Omental fat pad (tissue), 4 donors: ENCODE data around the gene C19orf38. TPM values are rescaled to one million over a fixed set of nuclear protein-coding genes. Genes with fewer than 3 reads are reported as not detected.
"Not testable (repeated sequence)": the region's sequence is repeated elsewhere in the genome, so short reads cannot be mapped to it uniquely, and the experiment has no call there.

Source experiments
- ATAC-seq: fragments of 150-250 bp; one replicate; pipeline ENCODE4 v1.9.1; 2016; ENCODE audit warnings: mild to moderate bottlenecking, moderate library complexity; ENCODE audit not compliant: low FRiP score
- DNase-seq: peaks from one replicate; pipeline ENCODE4 v3.0.0-alpha.2; 2019; ENCODE audit warnings: low spot score
- total RNA-seq, 4 donors: library from RNA; depleted of rRNA; stranded (reverse); fragments of >200 nt; gene quantifications; one replicate each; pipeline ENCODE4 v1.1.0, GENCODE V29; 2016
- TF ChIP-seq, protein P1 (sequence below), 3 donors: fragments of 450-650 bp; IDR thresholded peaks; one replicate each; pipeline ENCODE4 v1.5.1; 2016 to 2017; ENCODE audit warnings: antibody characterized with exemption in 3 of 3, mild to moderate bottlenecking in 3 of 3, moderate library complexity in 2 of 3

C19orf38 gene
- total RNA-seq, 4 donors from 2014 or later: 1.0 to 7.9 (median 4.9) TPM

DNA sequence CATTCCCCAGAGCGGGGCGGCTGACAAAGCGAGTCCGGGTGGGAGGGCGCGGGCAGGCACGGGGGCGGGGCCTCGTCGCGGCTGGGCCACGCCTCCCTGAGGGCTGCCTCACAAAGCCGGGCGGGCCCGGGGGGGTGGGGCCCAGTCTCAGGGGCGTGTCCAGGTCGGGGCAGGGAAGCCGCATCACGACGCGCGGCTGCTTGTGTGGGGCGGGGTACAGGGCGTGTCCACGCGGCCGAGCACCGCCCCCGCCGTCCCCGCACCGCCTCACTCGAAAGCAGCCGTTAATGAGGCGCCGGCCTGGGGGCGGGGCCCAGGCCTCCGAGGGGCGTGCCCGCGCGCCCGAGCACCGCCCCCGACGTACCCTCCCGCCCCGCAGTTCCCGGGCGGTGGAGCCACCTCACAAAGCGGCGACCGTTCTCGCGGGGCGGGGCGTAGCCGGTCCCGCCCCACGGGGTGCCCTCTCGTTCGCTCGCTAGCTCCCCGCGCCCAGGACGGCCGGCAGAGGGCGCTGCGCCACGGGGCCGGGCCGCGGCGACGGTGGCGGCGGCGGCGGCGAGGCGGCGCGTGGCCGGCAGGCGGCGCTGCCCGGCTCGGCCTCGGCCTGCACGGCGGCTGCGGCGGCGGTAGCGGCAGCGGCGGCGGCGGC lies 22.9 kb downstream of the C19orf38 start, which contains the start of gene CARM1:
Gene CARM1 (plus strand): TSS at position 599 of the 649 bp plus-strand sequence. CDS start 150 bp downstream, outside the sequence.
- peak; percentile 95 for DNase-seq
- peak; percentile 96 for ATAC-seq
- TF ChIP-seq, protein P1, sequence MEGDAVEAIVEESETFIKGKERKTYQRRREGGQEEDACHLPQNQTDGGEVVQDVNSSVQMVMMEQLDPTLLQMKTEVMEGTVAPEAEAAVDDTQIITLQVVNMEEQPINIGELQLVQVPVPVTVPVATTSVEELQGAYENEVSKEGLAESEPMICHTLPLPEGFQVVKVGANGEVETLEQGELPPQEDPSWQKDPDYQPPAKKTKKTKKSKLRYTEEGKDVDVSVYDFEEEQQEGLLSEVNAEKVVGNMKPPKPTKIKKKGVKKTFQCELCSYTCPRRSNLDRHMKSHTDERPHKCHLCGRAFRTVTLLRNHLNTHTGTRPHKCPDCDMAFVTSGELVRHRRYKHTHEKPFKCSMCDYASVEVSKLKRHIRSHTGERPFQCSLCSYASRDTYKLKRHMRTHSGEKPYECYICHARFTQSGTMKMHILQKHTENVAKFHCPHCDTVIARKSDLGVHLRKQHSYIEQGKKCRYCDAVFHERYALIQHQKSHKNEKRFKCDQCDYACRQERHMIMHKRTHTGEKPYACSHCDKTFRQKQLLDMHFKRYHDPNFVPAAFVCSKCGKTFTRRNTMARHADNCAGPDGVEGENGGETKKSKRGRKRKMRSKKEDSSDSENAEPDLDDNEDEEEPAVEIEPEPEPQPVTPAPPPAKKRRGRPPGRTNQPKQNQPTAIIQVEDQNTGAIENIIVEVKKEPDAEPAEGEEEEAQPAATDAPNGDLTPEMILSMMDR (IDR thresholded peaks at IDR 0.05): peak in 2 of 3 donors; percentile 59 to 70

DNA sequence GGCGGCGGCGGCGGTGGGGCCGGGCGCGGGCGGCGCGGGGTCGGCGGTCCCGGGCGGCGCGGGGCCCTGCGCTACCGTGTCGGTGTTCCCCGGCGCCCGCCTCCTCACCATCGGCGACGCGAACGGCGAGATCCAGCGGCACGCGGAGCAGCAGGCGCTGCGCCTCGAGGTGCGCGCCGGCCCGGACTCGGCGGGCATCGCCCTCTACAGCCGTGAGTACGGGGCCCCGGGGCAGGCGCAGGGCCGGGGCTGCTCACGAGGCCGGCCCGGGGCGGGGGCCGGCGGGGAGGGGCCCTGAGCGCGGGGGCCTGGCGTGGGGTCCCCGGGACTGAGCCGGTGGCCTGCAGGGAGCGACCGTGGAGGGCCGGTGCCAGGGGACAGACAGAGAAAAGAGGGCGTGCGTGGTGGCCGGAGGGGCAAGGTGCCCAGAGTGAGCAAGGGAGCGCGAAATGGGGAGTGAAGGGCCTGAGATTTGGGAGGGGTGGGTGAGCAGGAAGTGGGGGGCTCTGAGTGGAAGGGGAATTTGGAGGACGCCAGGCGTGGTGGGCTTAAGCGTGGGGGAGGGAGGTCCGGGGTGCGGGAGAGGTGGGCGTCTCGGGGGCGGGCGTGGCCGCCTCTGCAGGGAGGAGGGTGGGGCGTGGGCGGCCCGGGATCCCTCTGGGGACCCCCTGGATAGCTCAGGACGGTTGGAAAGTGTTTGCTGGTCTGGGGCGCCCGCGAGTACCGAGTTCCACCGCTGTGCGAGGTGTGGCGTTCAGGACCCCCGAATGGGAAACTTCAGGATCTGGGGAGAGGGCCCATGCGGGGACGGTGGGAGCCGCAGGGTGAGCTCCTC lies 23.7 kb downstream of the C19orf38 start:
- TF ChIP-seq, protein P1 (IDR thresholded peaks at IDR 0.05): no peak
- ATAC-seq (peak; percentile 4), DNase-seq (no peak)

DNA sequence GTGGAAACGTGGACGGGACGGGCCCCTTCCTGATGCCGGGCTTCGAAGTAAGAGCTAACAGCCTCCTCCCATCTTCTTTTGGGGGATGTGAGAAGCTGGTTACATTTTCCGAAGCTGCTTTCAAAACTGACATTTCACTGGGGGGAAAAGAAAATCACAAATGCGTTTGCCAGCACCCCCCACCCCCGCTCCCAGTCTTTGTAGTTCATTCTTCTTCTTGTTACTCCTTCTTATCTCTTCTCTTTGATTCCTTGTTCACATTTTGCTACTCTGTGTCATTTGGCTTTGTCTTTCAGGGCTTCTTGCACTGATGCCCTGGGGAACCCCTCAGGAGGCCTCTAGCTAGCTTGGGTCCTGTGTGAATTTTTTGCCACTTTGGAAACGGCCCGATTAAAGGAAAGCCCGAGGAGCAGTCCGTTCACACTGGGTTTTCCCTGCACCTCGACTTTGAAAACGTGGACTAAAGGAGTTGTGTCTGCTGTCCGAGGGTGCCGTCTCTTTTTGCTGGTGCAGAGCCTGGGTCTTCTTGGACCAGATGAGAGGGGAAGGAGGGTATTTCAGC lies 24.4 kb downstream of the C19orf38 start:
- no peak for ATAC-seq
- no peak for DNase-seq

DNA sequence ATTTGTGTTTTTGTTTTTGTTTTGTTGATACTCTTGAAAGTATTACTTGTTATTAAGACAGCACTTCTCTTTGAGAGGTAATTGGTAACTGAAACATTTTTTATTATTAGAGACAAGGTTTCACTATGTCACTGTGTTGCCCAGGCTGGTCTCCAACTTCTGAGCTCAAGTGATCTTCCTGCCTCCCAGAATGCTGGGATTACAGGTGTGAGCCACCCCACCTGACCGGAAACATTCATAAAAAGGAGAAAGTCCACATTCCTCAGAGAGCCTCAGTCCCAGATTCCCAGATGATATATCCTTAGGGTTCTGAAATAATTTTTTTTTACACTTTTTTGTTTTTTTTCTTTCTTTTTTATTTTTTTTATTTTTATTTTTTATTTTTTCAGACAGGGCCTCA lies 25.8 kb downstream of the C19orf38 start:
- TF ChIP-seq, protein P1 (IDR thresholded peaks at IDR 0.05): no peak
- no peak for ATAC-seq
- no peak for DNase-seq

More for the DNA sequence above, 24.4 kb downstream of the C19orf38 start:
- TF ChIP-seq, protein P1 (IDR thresholded peaks at IDR 0.05): no peak

DNA sequence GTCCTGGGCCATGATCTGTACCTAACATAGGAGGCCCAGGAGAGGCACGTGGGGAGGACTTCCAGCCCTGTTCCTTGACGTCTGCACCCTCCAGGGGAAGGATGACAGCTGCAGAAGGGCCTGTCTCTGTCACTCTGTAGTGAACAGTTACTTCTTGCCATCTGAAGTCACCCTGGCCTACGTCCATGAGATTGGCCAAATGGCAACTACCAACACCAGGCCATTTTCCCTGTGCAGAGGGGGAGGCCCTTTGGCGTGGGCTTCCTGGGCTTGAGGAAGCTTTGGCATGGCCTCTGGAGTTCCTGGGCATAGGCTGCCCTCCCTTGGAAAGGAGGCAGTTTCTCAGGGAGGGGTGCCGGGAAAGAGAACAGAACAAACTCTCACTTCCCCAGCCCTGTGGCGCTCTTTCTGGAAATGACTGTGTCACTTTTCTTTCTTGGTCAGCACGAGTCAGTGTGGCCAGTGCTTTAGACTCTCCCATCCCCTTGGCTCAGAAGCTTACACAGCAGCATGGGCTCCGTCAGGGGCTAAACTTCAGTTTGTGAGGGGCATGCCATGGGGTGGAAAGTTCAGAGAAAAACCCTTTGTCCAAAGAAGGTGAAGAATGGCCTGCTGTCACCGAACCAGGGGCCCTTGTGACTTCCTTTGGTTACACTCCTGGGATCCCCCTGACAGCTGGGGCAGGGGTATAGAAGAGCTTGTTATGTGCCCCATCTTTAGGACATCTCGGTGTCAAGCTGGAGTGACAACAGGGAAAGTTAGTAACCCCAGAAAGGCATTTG lies 28.4 kb downstream of the C19orf38 start:
- TF ChIP-seq, protein P1 (IDR thresholded peaks at IDR 0.05): no peak
- ATAC-seq (no peak), DNase-seq (no peak)

DNA sequence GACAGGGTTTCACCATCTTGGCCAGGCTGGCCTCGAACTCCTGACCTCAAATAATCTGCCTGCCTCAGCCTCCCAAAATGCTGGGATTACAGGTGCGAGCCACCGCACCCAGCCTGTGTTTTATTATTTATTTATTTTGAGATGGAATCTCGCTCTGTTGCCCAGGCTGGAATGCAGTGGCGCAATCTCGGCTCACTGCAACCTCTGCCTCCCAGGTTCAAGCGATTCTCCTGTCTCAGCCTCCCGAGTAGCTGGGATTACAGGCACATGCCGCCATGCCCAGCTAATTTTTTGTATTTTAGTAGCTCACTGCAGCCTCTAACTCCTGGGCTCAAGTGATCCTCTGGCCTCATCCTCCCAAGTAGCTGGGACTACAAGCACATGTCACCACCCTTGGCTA lies 29.4 kb downstream of the C19orf38 start:
- not testable (repeated sequence) for ATAC-seq, DNase-seq

DNA sequence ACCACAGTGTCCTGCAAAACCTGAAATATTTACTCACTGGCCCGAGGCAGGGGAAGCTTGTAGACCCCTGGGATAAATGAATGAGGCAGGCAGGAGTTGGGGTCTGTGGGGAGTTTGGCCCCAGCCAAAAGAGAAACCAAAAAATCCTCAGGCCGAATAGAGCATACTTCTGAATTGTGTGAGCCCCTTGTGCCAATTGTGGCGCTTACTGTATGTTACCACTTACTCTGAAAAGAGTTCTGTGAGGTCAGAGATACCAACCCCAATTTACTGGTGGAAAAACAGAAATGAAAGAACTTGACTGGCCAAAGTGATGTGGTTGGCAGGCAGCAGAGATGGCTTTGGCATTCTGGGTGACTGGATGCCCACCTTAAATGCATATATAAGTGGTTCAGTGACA lies 30.0 kb downstream of the C19orf38 start:
- TF ChIP-seq, protein P1 (IDR thresholded peaks at IDR 0.05): no peak
- ATAC-seq (no peak), DNase-seq (no peak)
